D721Med (cell line): ENCODE data around the gene ICAM1.

ENCODE experiments used
- DNase-seq: peaks from one replicate; pipeline ENCODE4 v3.0.0; 2011; ENCODE audit warnings: low spot score; ENCODE audit not compliant: insufficient read length
- FAIRE-seq: peaks from 2 replicates; lab custom pipeline; 2011; peaks lifted over from hg19 to GRCh38; lab: Jason Lieb, UNC
- TF ChIP-seq, protein P1 (sequence below): IDR thresholded peaks from 2 replicates; pipeline ENCODE4 v1.5.1; 2012; ENCODE audit warnings: mild to moderate bottlenecking, control low read depth; ENCODE audit not compliant: insufficient read depth; ENCODE audit errors: missing control alignments

ICAM1 gene

DNA sequence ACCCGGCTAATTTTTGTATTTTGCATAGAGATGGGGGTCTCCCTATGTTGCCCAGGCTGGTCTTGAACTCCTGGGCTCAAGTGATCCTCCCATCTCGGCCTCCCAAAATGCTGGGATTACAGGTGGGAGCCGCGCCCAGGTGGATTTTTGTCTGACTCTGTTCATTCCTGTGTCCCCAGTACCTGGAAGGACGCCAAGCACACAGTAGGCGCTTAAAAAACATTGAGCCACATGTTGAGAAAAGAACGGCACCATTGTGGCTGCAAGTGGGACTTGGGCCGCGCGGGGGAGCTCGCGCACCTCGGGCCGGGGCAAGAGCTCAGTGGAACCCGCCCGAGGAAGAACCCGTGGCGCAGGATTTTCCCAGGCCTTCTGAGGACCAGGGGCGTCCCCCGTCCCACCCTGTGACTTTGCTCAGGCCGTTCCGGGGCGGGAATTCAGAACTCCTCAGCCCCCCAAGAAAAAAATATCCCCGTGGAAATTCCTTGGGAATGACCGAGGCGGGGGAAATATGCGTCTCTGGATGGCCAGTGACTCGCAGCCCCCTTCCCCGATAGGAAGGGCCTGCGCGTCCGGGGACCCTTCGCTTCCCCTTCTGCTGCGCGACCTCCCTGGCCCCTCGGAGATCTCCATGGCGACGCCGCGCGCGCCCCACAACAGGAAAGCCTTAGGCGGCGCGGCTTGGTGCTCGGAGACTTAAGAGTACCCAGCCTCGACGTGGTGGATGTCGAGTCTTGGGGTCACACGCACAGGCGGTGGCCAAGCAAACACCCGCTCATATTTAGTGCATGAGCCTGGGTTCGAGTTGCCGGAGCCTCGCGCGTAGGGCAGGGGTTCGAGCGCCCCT lies 1.4 kb upstream of the ICAM1 start:
- FAIRE-seq (no peak), DNase-seq (peak; percentile 76)
- TF ChIP-seq, protein P1, sequence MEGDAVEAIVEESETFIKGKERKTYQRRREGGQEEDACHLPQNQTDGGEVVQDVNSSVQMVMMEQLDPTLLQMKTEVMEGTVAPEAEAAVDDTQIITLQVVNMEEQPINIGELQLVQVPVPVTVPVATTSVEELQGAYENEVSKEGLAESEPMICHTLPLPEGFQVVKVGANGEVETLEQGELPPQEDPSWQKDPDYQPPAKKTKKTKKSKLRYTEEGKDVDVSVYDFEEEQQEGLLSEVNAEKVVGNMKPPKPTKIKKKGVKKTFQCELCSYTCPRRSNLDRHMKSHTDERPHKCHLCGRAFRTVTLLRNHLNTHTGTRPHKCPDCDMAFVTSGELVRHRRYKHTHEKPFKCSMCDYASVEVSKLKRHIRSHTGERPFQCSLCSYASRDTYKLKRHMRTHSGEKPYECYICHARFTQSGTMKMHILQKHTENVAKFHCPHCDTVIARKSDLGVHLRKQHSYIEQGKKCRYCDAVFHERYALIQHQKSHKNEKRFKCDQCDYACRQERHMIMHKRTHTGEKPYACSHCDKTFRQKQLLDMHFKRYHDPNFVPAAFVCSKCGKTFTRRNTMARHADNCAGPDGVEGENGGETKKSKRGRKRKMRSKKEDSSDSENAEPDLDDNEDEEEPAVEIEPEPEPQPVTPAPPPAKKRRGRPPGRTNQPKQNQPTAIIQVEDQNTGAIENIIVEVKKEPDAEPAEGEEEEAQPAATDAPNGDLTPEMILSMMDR, result peak; percentile 84

DNA sequence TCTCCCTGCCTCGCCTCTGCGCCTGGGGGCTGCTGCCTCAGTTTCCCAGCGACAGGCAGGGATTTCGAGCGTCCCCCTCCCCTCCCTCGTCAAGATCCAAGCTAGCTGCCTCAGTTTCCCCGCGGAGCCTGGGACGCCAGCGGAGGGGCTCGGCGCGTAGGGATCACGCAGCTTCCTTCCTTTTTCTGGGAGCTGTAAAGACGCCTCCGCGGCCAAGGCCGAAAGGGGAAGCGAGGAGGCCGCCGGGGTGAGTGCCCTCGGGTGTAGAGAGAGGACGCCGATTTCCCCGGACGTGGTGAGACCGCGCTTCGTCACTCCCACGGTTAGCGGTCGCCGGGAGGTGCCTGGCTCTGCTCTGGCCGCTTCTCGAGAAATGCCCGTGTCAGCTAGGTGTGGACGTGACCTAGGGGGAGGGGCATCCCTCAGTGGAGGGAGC lies 722 bp upstream of the ICAM1 start:
- FAIRE-seq, result no peak
- TF ChIP-seq, protein P1, result no peak
- DNase-seq, result no peak

DNA sequence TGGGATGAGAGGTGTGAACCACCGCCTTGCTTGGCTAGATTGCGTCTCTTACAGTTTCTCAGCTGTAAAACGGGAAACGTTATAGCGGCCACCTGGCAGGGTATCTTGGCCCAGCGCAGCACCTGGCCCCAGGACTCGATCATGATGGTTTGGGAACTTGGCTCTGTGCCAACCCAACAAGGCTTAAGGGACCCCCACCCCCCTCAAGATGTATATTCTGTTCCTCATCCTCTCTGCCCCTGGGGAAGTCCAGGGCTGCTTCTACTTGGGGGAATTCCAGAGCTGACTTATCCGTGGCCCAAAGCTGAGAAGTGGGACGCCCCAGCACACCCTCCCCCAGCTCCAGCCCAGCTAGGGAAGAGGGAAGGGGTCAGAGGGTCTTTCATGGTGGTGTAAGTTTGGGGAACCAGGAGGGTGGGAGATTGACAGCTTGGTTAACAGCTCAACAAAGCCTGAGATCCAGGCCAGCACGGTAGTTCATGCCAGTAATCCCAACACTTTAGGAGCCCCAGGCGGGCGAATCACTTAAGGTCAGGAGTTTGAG lies 695 bp downstream of the ICAM1 start:
- TF ChIP-seq, protein P1, result no peak
- no peak for DNase-seq
- FAIRE-seq, result no peak

DNA sequence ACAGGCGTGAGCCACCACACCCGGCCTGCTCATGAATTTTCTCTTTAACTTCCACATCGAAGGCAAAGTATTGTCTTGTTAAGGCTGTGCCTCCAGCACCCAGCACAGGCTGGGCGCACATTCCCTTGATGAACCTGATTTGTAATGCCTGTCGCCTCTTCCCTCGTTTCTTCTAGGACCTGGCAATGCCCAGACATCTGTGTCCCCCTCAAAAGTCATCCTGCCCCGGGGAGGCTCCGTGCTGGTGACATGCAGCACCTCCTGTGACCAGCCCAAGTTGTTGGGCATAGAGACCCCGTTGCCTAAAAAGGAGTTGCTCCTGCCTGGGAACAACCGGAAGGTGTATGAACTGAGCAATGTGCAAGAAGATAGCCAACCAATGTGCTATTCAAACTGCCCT lies 3.7 kb downstream of the ICAM1 start:
- FAIRE-seq (no peak), DNase-seq (no peak)
- TF ChIP-seq, protein P1, result no peak

DNA sequence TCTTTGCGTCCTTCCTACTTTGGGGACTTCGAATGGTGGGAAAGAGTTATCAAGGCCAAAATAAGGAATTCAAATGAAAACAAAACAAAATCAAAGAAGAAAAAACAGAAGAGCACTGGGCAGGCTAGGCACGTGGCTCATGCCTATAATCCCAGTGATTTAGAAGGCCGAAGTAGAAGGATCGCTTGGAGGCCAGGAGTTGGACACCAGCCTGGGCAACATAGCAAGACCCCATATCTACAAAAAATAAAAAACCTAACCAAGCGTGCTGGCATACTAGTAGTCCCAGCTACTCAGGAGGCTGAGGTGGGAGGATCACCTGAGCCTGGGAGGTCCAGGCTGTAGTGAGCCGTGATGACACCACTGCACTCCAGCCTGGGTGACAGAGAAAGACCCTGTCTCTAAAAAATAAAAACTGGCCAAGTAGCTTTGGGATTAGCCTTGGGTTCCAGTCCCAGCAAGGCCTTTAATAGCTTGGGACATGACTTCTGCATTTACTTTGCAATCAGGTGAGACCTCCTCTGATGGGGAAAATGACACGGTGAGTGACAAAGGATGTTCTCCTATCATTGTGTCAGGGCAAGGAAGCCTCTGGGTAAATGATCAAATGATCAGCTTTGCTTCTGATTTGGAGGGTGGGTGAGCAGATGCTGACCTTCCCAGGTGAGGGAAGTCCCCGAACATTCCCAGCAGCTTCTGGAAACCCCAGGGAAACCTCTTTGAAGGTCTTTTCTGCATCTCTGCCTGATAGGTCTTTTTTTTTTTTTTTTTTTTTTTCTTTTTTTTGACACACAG lies 7.1 kb downstream of the ICAM1 start:
- TF ChIP-seq, protein P1, result no peak
- DNase-seq (no peak), FAIRE-seq (no peak)

DNA sequence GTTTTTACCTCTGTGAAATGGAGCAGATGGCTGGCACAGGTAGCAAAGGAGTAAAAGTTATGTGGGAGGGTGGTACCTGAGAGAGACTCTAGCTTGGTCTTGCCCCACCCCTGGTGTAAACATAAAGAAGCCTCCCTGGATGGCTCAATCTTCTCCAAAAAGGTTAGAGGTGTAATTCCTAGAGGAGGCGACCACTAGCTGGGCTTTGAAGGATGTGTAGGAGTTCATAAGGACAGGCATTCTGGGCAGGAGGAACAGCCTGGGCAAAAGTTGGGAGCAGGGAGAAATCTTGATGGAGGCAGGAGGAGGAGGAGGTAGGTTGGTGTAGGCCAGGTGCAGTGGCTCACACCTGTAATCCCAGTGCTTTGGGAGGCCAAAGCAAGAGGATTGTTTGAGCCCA lies 8.0 kb downstream of the ICAM1 start:
- DNase-seq, result no peak
- TF ChIP-seq, protein P1, result no peak
- no peak for FAIRE-seq
